SK-N-SH treated with all-trans-retinoic acid at 6 μM for 48 hours (cell line): ENCODE measurements around the gene ZCCHC7.

Experiments
- ATAC-seq: fragments of 200-7000 bp; cut with Tn5 transposase; 3 replicates; pipeline ENCODE4 v1.9.1; 2020; ENCODE audit warnings: mild to moderate bottlenecking, moderate library complexity
- CREB5 ChIP-seq: fragments of 250-450 bp; sonication (Bioruptor Pico); IDR thresholded peaks from 2 replicates; pipeline ENCODE4 v1.5.1; 2020; ENCODE audit warnings: low read depth, mild to moderate bottlenecking, moderate library complexity
- CSDC2 ChIP-seq: fragments of 250-450 bp; sonication (Bioruptor Pico); IDR thresholded peaks from 2 replicates; pipeline ENCODE4 v1.5.0; 2020; ENCODE audit warnings: mild to moderate bottlenecking, moderate library complexity
- CSRNP3 ChIP-seq: fragments of 250-450 bp; sonication (Bioruptor Pico); IDR thresholded peaks from 2 replicates; pipeline ENCODE4 v1.5.1; 2021; ENCODE audit warnings: mild to moderate bottlenecking, moderate library complexity
- ESRRG ChIP-seq: fragments of 250-450 bp; sonication (Bioruptor Pico); IDR thresholded peaks from 2 replicates; pipeline ENCODE4 v1.6.1; 2021; ENCODE audit warnings: mild to moderate bottlenecking
- GLIS3 ChIP-seq: fragments of 250-450 bp; sonication (Bioruptor Pico); IDR thresholded peaks from 2 replicates; pipeline ENCODE4 v1.5.0; 2020; ENCODE audit warnings: mild to moderate bottlenecking, moderate library complexity
- ISL1 ChIP-seq: fragments of 250-450 bp; sonication (Bioruptor Pico); IDR thresholded peaks from 2 replicates; pipeline ENCODE4 v2.1.2; 2022; ENCODE audit warnings: mild to moderate bottlenecking, moderate library complexity
- OSR1 ChIP-seq: fragments of 250-450 bp; sonication (Bioruptor Pico); IDR thresholded peaks from 2 replicates; pipeline ENCODE4 v1.8.0; 2022; ENCODE audit warnings: moderate library complexity, mild to moderate bottlenecking, inconsistent platforms
- PPARA ChIP-seq: fragments of 250-450 bp; sonication (Bioruptor Pico); IDR thresholded peaks from 2 replicates; pipeline ENCODE4 v1.5.0; 2020; ENCODE audit warnings: mild to moderate bottlenecking, borderline replicate concordance
- RARB ChIP-seq: fragments of 250-450 bp; sonication (Bioruptor Pico); IDR thresholded peaks from 2 replicates; pipeline ENCODE4 v1.8.0; 2021; ENCODE audit warnings: mild to moderate bottlenecking, moderate library complexity
- SNAI2 ChIP-seq: fragments of 250-450 bp; sonication (Bioruptor Pico); IDR thresholded peaks from 2 replicates; pipeline ENCODE4 v1.5.0; 2020; ENCODE audit warnings: mild to moderate bottlenecking, moderate library complexity
- TCF4 ChIP-seq: fragments of 250-450 bp; sonication (Bioruptor Pico); IDR thresholded peaks from 2 replicates; pipeline ENCODE4 v1.8.0; 2021; ENCODE audit warnings: mild to moderate bottlenecking, moderate library complexity, borderline replicate concordance
- TOX ChIP-seq: fragments of 250-450 bp; sonication (Bioruptor Pico); IDR thresholded peaks from 2 replicates; pipeline ENCODE4 v1.8.0; 2021; ENCODE audit warnings: mild to moderate bottlenecking, moderate library complexity, borderline replicate concordance
- TSHZ2 ChIP-seq: fragments of 250-450 bp; sonication (Bioruptor Pico); IDR thresholded peaks from 2 replicates; pipeline ENCODE4 v1.5.0; 2020; ENCODE audit warnings: mild to moderate bottlenecking, moderate library complexity
- ZC3H10 ChIP-seq: fragments of 250-450 bp; sonication (Bioruptor Pico); IDR thresholded peaks from 2 replicates; pipeline ENCODE4 v1.5.1; 2021; ENCODE audit warnings: mild to moderate bottlenecking, moderate library complexity
- ZFP3 ChIP-seq: fragments of 250-450 bp; sonication (Bioruptor Pico); IDR thresholded peaks from 2 replicates; pipeline ENCODE4 v1.5.0; 2020; ENCODE audit warnings: mild to moderate bottlenecking, moderate library complexity
- ZNF565 ChIP-seq: fragments of 450-650 bp; formaldehyde crosslinking; conservative IDR thresholded peaks from 2 replicates; pipeline ENCODE4 v1.5.0; 2020; ENCODE audit warnings: low read depth, mild to moderate bottlenecking, moderate library complexity
- ZNF70 ChIP-seq: fragments of 450-650 bp; formaldehyde crosslinking; IDR thresholded peaks from 2 replicates; pipeline ENCODE4 v1.5.0; 2020; ENCODE audit warnings: mild to moderate bottlenecking, moderate library complexity
- ZNF8 ChIP-seq: fragments of 450-650 bp; formaldehyde crosslinking; IDR thresholded peaks from 2 replicates; pipeline ENCODE4 v1.5.0; 2020; ENCODE audit warnings: mild to moderate bottlenecking, moderate library complexity
- TF ChIP-seq, protein P1 (sequence below): fragments of 250-450 bp; sonication (Bioruptor Pico); IDR thresholded peaks from 2 replicates; pipeline ENCODE4 v1.8.0; 2021; ENCODE audit warnings: low read depth, mild to moderate bottlenecking, moderate library complexity, borderline replicate concordance
- TF ChIP-seq, protein P2 (sequence below): fragments of 250-450 bp; sonication (Bioruptor Pico); IDR thresholded peaks from 2 replicates; pipeline ENCODE4 v1.8.0; 2020; ENCODE audit warnings: mild to moderate bottlenecking, moderate library complexity, borderline replicate concordance

The ZCCHC7 gene

GRCh38 chr9:37373621-37374020 lies 253.2 kb downstream of the ZCCHC7 start:
- TF ChIP-seq TOX (CRISPR knock-in tag) (no peak), ZNF565 (CRISPR knock-in tag) (no peak), ZFP3 (no peak), TCF4 (no peak), PPARA (no peak), ZC3H10 (no peak)
- no peak for ATAC-seq

DNA sequence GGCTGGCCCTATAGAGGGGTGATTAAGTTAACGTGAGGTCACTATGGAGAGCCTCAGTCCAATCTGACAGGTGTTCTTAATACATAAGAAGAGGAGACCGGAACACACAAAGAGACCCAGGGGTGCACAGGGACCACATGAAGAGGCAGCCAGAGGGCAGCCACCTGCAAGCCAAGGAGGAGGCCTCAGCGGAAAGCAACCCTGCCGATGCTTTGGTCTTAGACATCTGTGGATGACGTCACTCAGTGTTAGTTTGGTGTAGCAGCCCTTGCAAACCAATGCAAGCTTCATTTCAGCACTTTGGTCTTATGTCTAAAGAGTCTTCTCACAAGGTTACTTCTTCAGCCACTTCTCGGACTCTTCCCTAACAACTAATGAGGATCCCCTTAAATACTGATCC lies 254.5 kb downstream of the ZCCHC7 start:
- no peak for ATAC-seq
- TF ChIP-seq ZC3H10 (no peak), ZFP3 (no peak), CREB5 (CRISPR knock-in tag) (no peak), ZNF565 (CRISPR knock-in tag) (no peak), PPARA (no peak), CSDC2 (no peak), CSRNP3 (no peak), ISL1 (CRISPR knock-in tag) (no peak), TSHZ2 (CRISPR knock-in tag) (no peak), SNAI2 (no peak), TOX (CRISPR knock-in tag) (no peak), ZNF70 (CRISPR knock-in tag) (no peak), ZNF8 (CRISPR knock-in tag) (no peak), ESRRG (CRISPR knock-in tag) (no peak), TCF4 (no peak), RARB (no peak), OSR1 (no peak), GLIS3 (CRISPR knock-in tag) (no peak)
- TF ChIP-seq, protein P1, sequence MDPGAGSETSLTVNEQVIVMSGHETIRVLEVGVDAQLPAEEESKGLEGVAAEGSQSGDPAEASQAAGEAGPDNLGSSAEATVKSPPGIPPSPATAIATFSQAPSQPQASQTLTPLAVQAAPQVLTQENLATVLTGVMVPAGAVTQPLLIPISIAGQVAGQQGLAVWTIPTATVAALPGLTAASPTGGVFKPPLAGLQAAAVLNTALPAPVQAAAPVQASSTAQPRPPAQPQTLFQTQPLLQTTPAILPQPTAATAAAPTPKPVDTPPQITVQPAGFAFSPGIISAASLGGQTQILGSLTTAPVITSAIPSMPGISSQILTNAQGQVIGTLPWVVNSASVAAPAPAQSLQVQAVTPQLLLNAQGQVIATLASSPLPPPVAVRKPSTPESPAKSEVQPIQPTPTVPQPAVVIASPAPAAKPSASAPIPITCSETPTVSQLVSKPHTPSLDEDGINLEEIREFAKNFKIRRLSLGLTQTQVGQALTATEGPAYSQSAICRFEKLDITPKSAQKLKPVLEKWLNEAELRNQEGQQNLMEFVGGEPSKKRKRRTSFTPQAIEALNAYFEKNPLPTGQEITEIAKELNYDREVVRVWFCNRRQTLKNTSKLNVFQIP (CRISPR knock-in tag), result no peak
- TF ChIP-seq, protein P2, sequence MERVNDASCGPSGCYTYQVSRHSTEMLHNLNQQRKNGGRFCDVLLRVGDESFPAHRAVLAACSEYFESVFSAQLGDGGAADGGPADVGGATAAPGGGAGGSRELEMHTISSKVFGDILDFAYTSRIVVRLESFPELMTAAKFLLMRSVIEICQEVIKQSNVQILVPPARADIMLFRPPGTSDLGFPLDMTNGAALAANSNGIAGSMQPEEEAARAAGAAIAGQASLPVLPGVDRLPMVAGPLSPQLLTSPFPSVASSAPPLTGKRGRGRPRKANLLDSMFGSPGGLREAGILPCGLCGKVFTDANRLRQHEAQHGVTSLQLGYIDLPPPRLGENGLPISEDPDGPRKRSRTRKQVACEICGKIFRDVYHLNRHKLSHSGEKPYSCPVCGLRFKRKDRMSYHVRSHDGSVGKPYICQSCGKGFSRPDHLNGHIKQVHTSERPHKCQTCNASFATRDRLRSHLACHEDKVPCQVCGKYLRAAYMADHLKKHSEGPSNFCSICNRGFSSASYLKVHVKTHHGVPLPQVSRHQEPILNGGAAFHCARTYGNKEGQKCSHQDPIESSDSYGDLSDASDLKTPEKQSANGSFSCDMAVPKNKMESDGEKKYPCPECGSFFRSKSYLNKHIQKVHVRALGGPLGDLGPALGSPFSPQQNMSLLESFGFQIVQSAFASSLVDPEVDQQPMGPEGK (CRISPR knock-in tag), result no peak

DNA sequence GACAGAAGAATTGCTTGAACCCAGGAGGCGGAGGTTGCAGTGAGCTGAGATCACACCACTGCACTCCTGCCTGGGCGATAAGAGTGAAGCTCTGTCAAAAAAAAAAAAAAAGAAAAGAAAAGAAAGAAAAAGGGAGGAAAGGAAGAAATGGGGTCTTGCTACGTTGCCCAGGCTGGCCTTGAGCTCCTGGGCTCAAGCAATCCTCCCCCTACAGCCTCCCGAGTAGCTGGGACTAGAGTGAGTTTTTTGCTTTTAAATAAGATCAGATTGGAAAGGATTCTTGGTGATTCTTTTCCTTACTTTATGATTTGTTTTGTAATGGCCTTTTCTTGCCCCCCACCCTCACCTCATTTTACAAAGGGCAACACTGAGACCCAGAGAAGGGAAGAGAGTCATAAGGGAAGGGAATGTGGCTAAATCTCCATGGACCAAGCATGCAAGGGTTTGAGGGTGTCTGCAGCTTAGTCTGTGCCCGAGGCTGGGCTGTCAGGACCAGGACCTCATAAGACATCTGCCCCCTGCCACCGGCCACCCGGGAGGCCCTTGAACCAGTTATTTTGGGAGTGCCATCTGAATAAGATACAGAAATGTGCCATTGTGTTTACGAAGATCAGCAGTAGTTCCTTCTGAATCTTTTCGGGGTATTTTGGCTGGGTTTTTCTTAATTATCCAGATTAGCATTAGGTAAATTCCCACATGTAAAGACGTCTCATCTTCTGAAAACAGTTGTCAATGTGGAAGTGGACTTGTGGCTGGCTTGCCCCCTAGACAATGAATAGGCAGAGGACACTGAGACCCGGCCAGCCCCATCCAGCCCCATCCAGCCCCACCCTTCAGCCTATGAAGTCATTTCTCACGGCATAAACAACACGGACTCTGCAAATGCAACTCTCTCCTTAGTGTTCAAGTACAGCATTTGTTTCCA lies 257.6 kb downstream of the ZCCHC7 start:
- no peak for ATAC-seq
- TF ChIP-seq ZFP3 (no peak), RARB (no peak)
- TF ChIP-seq, protein P1 (CRISPR knock-in tag), result no peak
